Measurements from ENCODE around the gene FXYD6. TPM values are rescaled to one million over a fixed set of nuclear protein-coding genes. Genes with fewer than 3 reads are reported as not detected.

Gene FXYD6
- total and polyA plus RNA-seq, 2 of the 8 experiments (the other 6 are each of a cell fraction or from before 2014, with no cell fraction given), result 44.6 to 117 TPM

- no peak for FAIRE-seq
- Histone ChIP-seq H4K5ac (ENCODE audit: insufficient read length, low read depth, low read length) (no peak overlapping the region), H2BK20ac (ENCODE audit: low read length) (0 out of 2 replicates have a peak overlapping the region, but pooled peaks have one; percentile 66), H3K36me3 (ENCODE audit: control insufficient read depth in 2 of 4, insufficient read depth in 4 of 4, low read length in 3 of 4) (no peaks in the 10 kb centered on the region; a peak in 1 of 8 replicates), H2BK12ac (ENCODE audit: low read depth, low read length) (no peak overlapping the region), H2AK5ac (ENCODE audit: low read depth, low read length) (no peak overlapping the region), H4K8ac (ENCODE audit: extremely low read depth, insufficient read depth, low read length) (no peak overlapping the region; the same call in 1 of the 2 replicates), H2BK15ac (ENCODE audit: low read length) (no peak overlapping the region), H3K4me2 (ENCODE audit: insufficient read depth in 1 of 2, low read depth in 2 of 2, low read length in 2 of 2) (no peak overlapping the region; a peak in 1 of 4 replicates), H3K79me1 (ENCODE audit: low read depth, low read length) (no peaks in the 10 kb centered on the region), H3K4me1 (replicated peaks in 1 of 4; ENCODE audit: control insufficient read depth in 3 of 4, insufficient read depth in 4 of 4, low read length in 3 of 4) (peaks cover 0 to 25% (median 15%) of the 10 kb centered on the region in 4 experiments; a peak in 6 of 7 replicates), H3K14ac (ENCODE audit: insufficient read length) (no peak overlapping the region), H2AFZ (ENCODE audit: low read length) (no peak overlapping the region), H3K23ac (ENCODE audit: insufficient read length) (no peak overlapping the region), H3K9ac (replicated peaks in 1 of 4; ENCODE audit: extremely low read depth in 1 of 4, low read depth in 3 of 4, low read length in 3 of 4) (no peak overlapping the region), H3K4ac (replicated peaks; ENCODE audit: insufficient read length, low read depth, low read length) (no peak overlapping the region), H3K56ac (replicated peaks; ENCODE audit: insufficient read length, low read depth, low read length) (no peak overlapping the region), H3K18ac (ENCODE audit: extremely low read depth, low read length) (no peak overlapping the region; the same call in 1 of the 2 replicates), H2BK120ac (replicated peaks; ENCODE audit: low read depth, low read length) (no peak overlapping the region), H3K4me3 (ENCODE audit: extremely low read depth in 1 of 4, insufficient read depth in 2 of 4, low read depth in 3 of 4, low read length in 4 of 4) (no peak overlapping the region), H3K23me2 (ENCODE audit: low read depth, low read length) (peaks cover 1% of the 10 kb centered on the region; the same call in 1 of the 2 replicates), H4K20me1 (replicated peaks in 1 of 2; ENCODE audit: control insufficient read depth in 1 of 2, insufficient read depth in 2 of 2, low read length in 2 of 2) (peaks cover 0 to 1% of the 10 kb centered on the region in 2 experiments), H3K27me3 (replicated peaks in 1 of 4; ENCODE audit: control insufficient read depth in 3 of 4, extremely low read depth in 1 of 4, insufficient read depth in 3 of 4, low read length in 3 of 4) (no peaks in the 10 kb centered on the region; a peak in 1 of 7 replicates), H3K79me2 (ENCODE audit: control insufficient read depth in 1 of 2, insufficient read depth in 2 of 2, low read length in 2 of 2) (no peaks in the 10 kb centered on the region), H2BK5ac (ENCODE audit: low read depth, low read length) (no peak overlapping the region; the same call in 1 of the 2 replicates), H3K27ac (ENCODE audit: low read depth, low read length) (no peak overlapping the region), H4K91ac (replicated peaks; ENCODE audit: insufficient read length, low read length) (no peak overlapping the region), H3K9me3 (ENCODE audit: insufficient read depth in 2 of 2, low read depth in 1 of 2, low read length in 1 of 2) (no peaks in the 10 kb centered on the region)
- CTCF ChIA-PET (ENCODE audit: partially characterized antibody), result interaction anchor here (0.8 to 9.7 kb wide), 14 partner anchors 7 to 388 kb away, joined by 3 to 163 read pairs (median 8); partner anchors contain the start of gene FXYD2
- POLR2A ChIA-PET (ENCODE audit: partially characterized antibody), result no interaction called here
- no peak for DNase-seq (ENCODE audit: low read depth in 1 of 2, low spot score in 2 of 2)
- 83% methylated on average over 14 of the region's 14 CpGs; no CpG with 5 or more reads in 1 of the 2 experiments for WGBS, 2 experiments (ENCODE audit: extremely low coverage in 1 of 2, insufficient coverage in 1 of 2, insufficient read length in 1 of 2, insufficient replicate concordance in 2 of 2, low coverage in 1 of 2, low lambda C conversion rate in 2 of 2, missing lambda C conversion rate in 1 of 2)
- TF ChIP-seq, protein P1, sequence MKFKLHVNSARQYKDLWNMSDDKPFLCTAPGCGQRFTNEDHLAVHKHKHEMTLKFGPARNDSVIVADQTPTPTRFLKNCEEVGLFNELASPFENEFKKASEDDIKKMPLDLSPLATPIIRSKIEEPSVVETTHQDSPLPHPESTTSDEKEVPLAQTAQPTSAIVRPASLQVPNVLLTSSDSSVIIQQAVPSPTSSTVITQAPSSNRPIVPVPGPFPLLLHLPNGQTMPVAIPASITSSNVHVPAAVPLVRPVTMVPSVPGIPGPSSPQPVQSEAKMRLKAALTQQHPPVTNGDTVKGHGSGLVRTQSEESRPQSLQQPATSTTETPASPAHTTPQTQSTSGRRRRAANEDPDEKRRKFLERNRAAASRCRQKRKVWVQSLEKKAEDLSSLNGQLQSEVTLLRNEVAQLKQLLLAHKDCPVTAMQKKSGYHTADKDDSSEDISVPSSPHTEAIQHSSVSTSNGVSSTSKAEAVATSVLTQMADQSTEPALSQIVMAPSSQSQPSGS (IDR thresholded peaks at IDR 0.05; ENCODE audit: low read length), result no peak
- no peak for TF ChIP-seq USF2 (IDR thresholded peaks at IDR 0.05; ENCODE audit: low read length)
- TF ChIP-seq GTF2F1 (IDR thresholded peaks at IDR 0.05; ENCODE audit: borderline replicate concordance, low read depth, low read length), result no peak
- TF ChIP-seq SIRT6 (IDR thresholded peaks at IDR 0.05; ENCODE audit: low read length), result no peak
- no peak for TF ChIP-seq SAP30 (IDR thresholded peaks at IDR 0.05; ENCODE audit: insufficient read depth, insufficient replicate concordance, low read length)
- no peak for TF ChIP-seq RBBP5 (IDR thresholded peaks at IDR 0.05; ENCODE audit: borderline replicate concordance, low read depth, low read length)
- TF ChIP-seq PHF8 (conservative IDR thresholded peaks at IDR 0.05; ENCODE audit: low read depth, low read length), result no peak
- no peak for TF ChIP-seq JUND (IDR thresholded peaks at IDR 0.05; ENCODE audit: low read length)
- no peak for TF ChIP-seq POLR2AphosphoS5 (IDR thresholded peaks at IDR 0.05; ENCODE audit: low read depth, low read length)
- TF ChIP-seq CHD2 (IDR thresholded peaks at IDR 0.05; ENCODE audit: low read length), result no peak
- no peak for TF ChIP-seq MAFK (IDR thresholded peaks at IDR 0.05; ENCODE audit: low read depth, low read length)
Measured at GRCh38 chr11:117814766-117815261, 61.6 kb downstream of the FXYD6 start.
